GM12878 (cell line): ENCODE measurements around the gene HIGD1C. TPM values are rescaled to one million over a fixed set of nuclear protein-coding genes. Genes with fewer than 3 reads are reported as not detected.

Experiments
- MTA3 ChIP-seq: IDR thresholded peaks from 2 replicates; pipeline ENCODE4 v1.6.1; 2012; ENCODE audit warnings: low read length, inconsistent platforms, borderline replicate concordance
- SRF ChIP-seq, 2 experiments: IDR thresholded peaks; 2 replicates each; pipeline ENCODE4 v1.6.1; 2011; ENCODE audit warnings: low read depth in 2 of 2, low read length in 2 of 2, mild to moderate bottlenecking in 1 of 2, moderate library complexity in 1 of 2
- SUPT20H ChIP-seq: IDR thresholded peaks from 2 replicates; pipeline ENCODE4 v1.6.1; 2011; ENCODE audit warnings: low read depth, mild to moderate bottlenecking, low read length, moderate library complexity, borderline replicate concordance; ENCODE audit not compliant: control insufficient read depth
- polyA plus RNA-seq, 11 experiments: library from polyadenylated mRNA; depleted of rRNA in 4 of 11; unstranded in 6 of 11; stranded (reverse) in 5 of 11; fragments of >200 nt; fragmentation: Nextera tagmentation in 4 of 11; fragmentation: Illumina TruSeq in 1 of 11; extraction: Ambion mirVana in 4 of 11; extraction: Trizol in 1 of 11; gene quantifications; 1 replicate in 1 of 11; 2 replicates in 10 of 11; pipeline versions ENCODE4 v1.2.1 to v1.2.3, GENCODE V29; 2011 to 2016; ENCODE audit warnings: inconsistent platforms in 2 of 11, missing spikeins in 2 of 11, low read depth in 1 of 11
- total RNA-seq, 4 experiments: library from RNA; depleted of rRNA in 3 of 4; stranded (reverse); fragments of >200 nt in 3 of 4; fragmentation: Illumina TruSeq in 1 of 4; extraction: Trizol in 1 of 4; gene quantifications; 2 replicates each; pipeline versions ENCODE4 v1.2.1 to v1.2.3, GENCODE V29; 2013 to 2021
- TF ChIP-seq, protein P1 (sequence below): fragments of 450-650 bp; IDR thresholded peaks from 2 replicates; pipeline ENCODE4 v1.6.1; 2017; ENCODE audit warnings: low read depth, mild to moderate bottlenecking, moderate library complexity
- TF ChIP-seq, protein P2 (sequence below): IDR thresholded peaks from 2 replicates; pipeline ENCODE4 v1.6.1; 2012; ENCODE audit warnings: low read depth, low read length, improper control_type of control experiment
- TF ChIP-seq, protein P3 (sequence below): IDR thresholded peaks from 2 replicates; pipeline ENCODE4 v1.6.1; 2011; ENCODE audit warnings: low read depth, low read length, improper control_type of control experiment, borderline replicate concordance
- TF ChIP-seq, protein P4 (sequence below): fragments of 450-650 bp; IDR thresholded peaks from 2 replicates; pipeline ENCODE4 v1.6.1; 2016; ENCODE audit warnings: mild to moderate bottlenecking, moderate library complexity, borderline replicate concordance

HIGD1C gene
- total and polyA plus RNA-seq, 10 of the 15 experiments (the other 5 are each of a cell fraction or from before 2014, with no cell fraction given), result not detected

DNA sequence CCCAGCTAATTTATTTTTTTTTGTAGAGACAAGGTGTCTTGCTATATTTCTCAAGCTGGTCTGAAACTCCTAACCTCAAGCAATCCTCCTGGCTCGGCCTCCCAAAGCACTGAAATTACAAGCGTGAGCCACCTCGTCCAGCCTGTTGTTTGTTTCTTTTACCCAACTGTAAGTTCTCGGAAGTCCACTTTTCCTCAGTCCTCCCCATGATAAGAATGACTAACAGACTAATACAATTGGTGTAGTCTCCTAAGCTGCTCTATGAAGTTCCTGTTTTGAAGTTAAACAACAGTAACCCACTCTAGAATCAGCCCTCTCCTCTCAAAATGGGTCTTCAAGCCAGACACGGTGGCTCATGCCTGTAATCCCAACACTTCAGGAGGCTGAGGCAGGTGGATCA, 36.5 kb downstream of the HIGD1C start (continued):
- TF ChIP-seq, protein P1, sequence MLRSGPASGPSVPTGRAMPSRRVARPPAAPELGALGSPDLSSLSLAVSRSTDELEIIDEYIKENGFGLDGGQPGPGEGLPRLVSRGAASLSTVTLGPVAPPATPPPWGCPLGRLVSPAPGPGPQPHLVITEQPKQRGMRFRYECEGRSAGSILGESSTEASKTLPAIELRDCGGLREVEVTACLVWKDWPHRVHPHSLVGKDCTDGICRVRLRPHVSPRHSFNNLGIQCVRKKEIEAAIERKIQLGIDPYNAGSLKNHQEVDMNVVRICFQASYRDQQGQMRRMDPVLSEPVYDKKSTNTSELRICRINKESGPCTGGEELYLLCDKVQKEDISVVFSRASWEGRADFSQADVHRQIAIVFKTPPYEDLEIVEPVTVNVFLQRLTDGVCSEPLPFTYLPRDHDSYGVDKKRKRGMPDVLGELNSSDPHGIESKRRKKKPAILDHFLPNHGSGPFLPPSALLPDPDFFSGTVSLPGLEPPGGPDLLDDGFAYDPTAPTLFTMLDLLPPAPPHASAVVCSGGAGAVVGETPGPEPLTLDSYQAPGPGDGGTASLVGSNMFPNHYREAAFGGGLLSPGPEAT, result no peak
- TF ChIP-seq, protein P2, sequence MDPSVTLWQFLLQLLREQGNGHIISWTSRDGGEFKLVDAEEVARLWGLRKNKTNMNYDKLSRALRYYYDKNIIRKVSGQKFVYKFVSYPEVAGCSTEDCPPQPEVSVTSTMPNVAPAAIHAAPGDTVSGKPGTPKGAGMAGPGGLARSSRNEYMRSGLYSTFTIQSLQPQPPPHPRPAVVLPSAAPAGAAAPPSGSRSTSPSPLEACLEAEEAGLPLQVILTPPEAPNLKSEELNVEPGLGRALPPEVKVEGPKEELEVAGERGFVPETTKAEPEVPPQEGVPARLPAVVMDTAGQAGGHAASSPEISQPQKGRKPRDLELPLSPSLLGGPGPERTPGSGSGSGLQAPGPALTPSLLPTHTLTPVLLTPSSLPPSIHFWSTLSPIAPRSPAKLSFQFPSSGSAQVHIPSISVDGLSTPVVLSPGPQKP, result no peak
- TF ChIP-seq SRF (IDR thresholded peaks at IDR 0.05; ENCODE audit: low read depth in 2 of 2, low read length in 2 of 2), result no peak
- TF ChIP-seq, protein P3, sequence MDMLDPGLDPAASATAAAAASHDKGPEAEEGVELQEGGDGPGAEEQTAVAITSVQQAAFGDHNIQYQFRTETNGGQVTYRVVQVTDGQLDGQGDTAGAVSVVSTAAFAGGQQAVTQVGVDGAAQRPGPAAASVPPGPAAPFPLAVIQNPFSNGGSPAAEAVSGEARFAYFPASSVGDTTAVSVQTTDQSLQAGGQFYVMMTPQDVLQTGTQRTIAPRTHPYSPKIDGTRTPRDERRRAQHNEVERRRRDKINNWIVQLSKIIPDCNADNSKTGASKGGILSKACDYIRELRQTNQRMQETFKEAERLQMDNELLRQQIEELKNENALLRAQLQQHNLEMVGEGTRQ, result no peak
- TF ChIP-seq, protein P4, sequence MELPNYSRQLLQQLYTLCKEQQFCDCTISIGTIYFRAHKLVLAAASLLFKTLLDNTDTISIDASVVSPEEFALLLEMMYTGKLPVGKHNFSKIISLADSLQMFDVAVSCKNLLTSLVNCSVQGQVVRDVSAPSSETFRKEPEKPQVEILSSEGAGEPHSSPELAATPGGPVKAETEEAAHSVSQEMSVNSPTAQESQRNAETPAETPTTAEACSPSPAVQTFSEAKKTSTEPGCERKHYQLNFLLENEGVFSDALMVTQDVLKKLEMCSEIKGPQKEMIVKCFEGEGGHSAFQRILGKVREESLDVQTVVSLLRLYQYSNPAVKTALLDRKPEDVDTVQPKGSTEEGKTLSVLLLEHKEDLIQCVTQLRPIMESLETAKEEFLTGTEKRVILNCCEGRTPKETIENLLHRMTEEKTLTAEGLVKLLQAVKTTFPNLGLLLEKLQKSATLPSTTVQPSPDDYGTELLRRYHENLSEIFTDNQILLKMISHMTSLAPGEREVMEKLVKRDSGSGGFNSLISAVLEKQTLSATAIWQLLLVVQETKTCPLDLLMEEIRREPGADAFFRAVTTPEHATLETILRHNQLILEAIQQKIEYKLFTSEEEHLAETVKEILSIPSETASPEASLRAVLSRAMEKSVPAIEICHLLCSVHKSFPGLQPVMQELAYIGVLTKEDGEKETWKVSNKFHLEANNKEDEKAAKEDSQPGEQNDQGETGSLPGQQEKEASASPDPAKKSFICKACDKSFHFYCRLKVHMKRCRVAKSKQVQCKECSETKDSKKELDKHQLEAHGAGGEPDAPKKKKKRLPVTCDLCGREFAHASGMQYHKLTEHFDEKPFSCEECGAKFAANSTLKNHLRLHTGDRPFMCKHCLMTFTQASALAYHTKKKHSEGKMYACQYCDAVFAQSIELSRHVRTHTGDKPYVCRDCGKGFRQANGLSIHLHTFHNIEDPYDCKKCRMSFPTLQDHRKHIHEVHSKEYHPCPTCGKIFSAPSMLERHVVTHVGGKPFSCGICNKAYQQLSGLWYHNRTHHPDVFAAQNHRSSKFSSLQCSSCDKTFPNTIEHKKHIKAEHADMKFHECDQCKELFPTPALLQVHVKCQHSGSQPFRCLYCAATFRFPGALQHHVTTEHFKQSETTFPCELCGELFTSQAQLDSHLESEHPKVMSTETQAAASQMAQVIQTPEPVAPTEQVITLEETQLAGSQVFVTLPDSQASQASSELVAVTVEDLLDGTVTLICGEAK, result no peak
- no peak for TF ChIP-seq MTA3
- TF ChIP-seq SUPT20H, result no peak
- TF ChIP-seq, all 136 proteins: peak for 0
